A673 (cell line): Measurements from ENCODE around the gene ANKRD29. TPM values are rescaled to one million over a fixed set of nuclear protein-coding genes. Genes with fewer than 3 reads are reported as not detected.

ENCODE experiments used
- BruUV-seq: library from RNA; stranded (reverse); fragments of 400-500 nt; replicated peaks from 2 replicates; lab custom pipeline; 2021; lab: Mats Ljungman, UMichigan
- CTCF ChIA-PET: fragments of 300-600 bp; sonication (Branson Sonifier 250); formaldehyde crosslinking; loops from one replicate; lab custom pipeline; 2022; ENCODE audit warnings: antibody characterized with exemption; lab: Charles Lee
- POLR2A ChIA-PET: fragments of 300-600 bp; sonication (Branson Sonifier 250); formaldehyde crosslinking; loops from one replicate; lab custom pipeline; 2022; ENCODE audit warnings: antibody characterized with exemption; ENCODE audit not compliant: low non-redundant PET; lab: Charles Lee
- DNase-seq: peaks from one replicate; pipeline ENCODE4 v3.0.0-alpha.2; 2015; ENCODE audit warnings: low spot score
- H3K27ac ChIP-seq: fragments of 200-600 bp; sonication (generic); 2 replicates; pipeline ENCODE4 v1.5.1; 2016; ENCODE audit warnings: mixed run types, low read depth, mild to moderate bottlenecking, mixed read lengths, antibody characterized with exemption, low read length; ENCODE audit not compliant: poor library complexity, severe bottlenecking
- H3K27me3 ChIP-seq: fragments of 200-600 bp; sonication (generic); replicated peaks from 2 replicates; pipeline ENCODE4 v1.6.1; 2017; ENCODE audit warnings: mixed run types, low read depth, mild to moderate bottlenecking, mixed read lengths, antibody characterized with exemption, low read length; ENCODE audit not compliant: insufficient read depth, poor library complexity
- H3K36me3 ChIP-seq: fragments of 200-600 bp; sonication (generic); 2 replicates; pipeline ENCODE4 v1.6.1; 2016; ENCODE audit warnings: mixed run types, mild to moderate bottlenecking, mixed read lengths, antibody characterized with exemption, low read length; ENCODE audit not compliant: insufficient read depth, poor library complexity, severe bottlenecking
- H3K4me1 ChIP-seq: fragments of 200-600 bp; sonication (generic); 2 replicates; pipeline ENCODE4 v1.6.1; 2017; ENCODE audit warnings: mixed run types, mild to moderate bottlenecking, mixed read lengths, antibody characterized with exemption, low read length; ENCODE audit not compliant: insufficient read depth, poor library complexity, severe bottlenecking
- H3K4me3 ChIP-seq: fragments of 200-600 bp; sonication (generic); 2 replicates; pipeline ENCODE4 v1.5.1; 2016; ENCODE audit warnings: low read depth, mixed run types, mild to moderate bottlenecking, mixed read lengths, low read length; ENCODE audit not compliant: poor library complexity, severe bottlenecking
- H3K9me3 ChIP-seq: fragments of 200-600 bp; sonication (generic); 2 replicates; pipeline ENCODE4 v1.6.1; 2016; ENCODE audit warnings: mixed run types, low read depth, mild to moderate bottlenecking, mixed read lengths, antibody characterized with exemption, low read length; ENCODE audit not compliant: poor library complexity, severe bottlenecking
- CTCF ChIP-seq: fragments of 300-800, 200-600 bp; sonication (generic); conservative IDR thresholded peaks from 2 replicates; pipeline ENCODE4 v1.5.1; 2017; ENCODE audit warnings: low read depth, mild to moderate bottlenecking, antibody characterized with exemption, low read length, moderate library complexity, mixed read lengths
- EZH2 ChIP-seq: fragments of 200-600 bp; sonication (generic); IDR thresholded peaks from 2 replicates; pipeline ENCODE4 v1.6.1; 2017; ENCODE audit warnings: borderline replicate concordance, low read depth, mild to moderate bottlenecking, mixed read lengths, antibody characterized with exemption, low read length; ENCODE audit not compliant: poor library complexity, severe bottlenecking
- intact Hi-C: fragments of 100-400 bp; cut with micrococcal nuclease; formaldehyde crosslinking; loops from one replicate; pipeline ENCODE4 v1.10.0; 2022; ENCODE audit not compliant: unreplicated experiment
- total RNA-seq: library from RNA; stranded (reverse); gene quantifications from 2 replicates; pipeline ENCODE4 v1.2.3, GENCODE V29; 2021

ANKRD29 gene
- total RNA-seq, 1 experiment from 2014 or later, result 2.6 TPM

- no TSS peak for BruUV-seq
- no peaks in the 10 kb centered on the region for H3K4me1 ChIP-seq
- H3K27me3 ChIP-seq, result no peaks in the 10 kb centered on the region
- H3K4me3 ChIP-seq, result no peak overlapping the region
- intact Hi-C loops, result no loop called here
- no peak for DNase-seq
- no peaks in the 10 kb centered on the region for H3K9me3 ChIP-seq
- H3K27ac ChIP-seq, result no peak overlapping the region
- H3K36me3 ChIP-seq, result no peaks in the 10 kb centered on the region
- POLR2A ChIA-PET, result no interaction called here
- CTCF ChIA-PET, result no interaction called here
- TF ChIP-seq CTCF (no peak), EZH2 (no peak)
Measured at GRCh38 chr18:23608211-23608610, 54.5 kb downstream of the ANKRD29 start.

- Histone ChIP-seq H3K4me3 (no peak overlapping the region), H3K4me1 (no peaks in the 10 kb centered on the region), H3K27me3 (no peaks in the 10 kb centered on the region), H3K9me3 (no peaks in the 10 kb centered on the region), H3K36me3 (no peaks in the 10 kb centered on the region), H3K27ac (no peak overlapping the region)
- POLR2A ChIA-PET, result interaction anchor here (0.6 kb wide), 2 partner anchors 9 to 90 kb away, joined by 6 read pairs; no protein-coding TSS in a partner anchor
- intact Hi-C loops, result no loop called here
- BruUV-seq, result no TSS peak
- no peak for TF ChIP-seq CTCF
- no peak for TF ChIP-seq EZH2
- CTCF ChIA-PET, result interaction anchor here (0.6 kb wide), 1 partner anchor 16 kb away, joined by 3 read pairs; no protein-coding TSS in a partner anchor
- DNase-seq, result no peak
Measured at GRCh38 chr18:23605941-23606340, 56.8 kb downstream of the ANKRD29 start.

- ChIA-PET CTCF (no interaction called here), POLR2A (no interaction called here)
- no peak overlapping the region for H3K4me3 ChIP-seq
- no peaks in the 10 kb centered on the region for H3K36me3 ChIP-seq
- no peak overlapping the region for H3K27ac ChIP-seq
- no TSS peak for BruUV-seq
- TF ChIP-seq CTCF, result no peak
- no peak for TF ChIP-seq EZH2
- H3K9me3 ChIP-seq, result no peaks in the 10 kb centered on the region
- no peaks in the 10 kb centered on the region for H3K27me3 ChIP-seq
- intact Hi-C loops, result no loop called here
- H3K4me1 ChIP-seq, result no peaks in the 10 kb centered on the region
- no peak for DNase-seq
Measured at GRCh38 chr18:23599809-23600208, 62.9 kb downstream of the ANKRD29 start.
